HG03565 (cell line): ENCODE measurements around the gene AACS.

Experiments
- ATAC-seq: cut with Tn5 transposase; IDR thresholded peaks from one replicate; pipeline ENCODE4 v1.9.1; 2021; ENCODE audit warnings: mild to moderate bottlenecking, moderate library complexity; ENCODE audit not compliant: unreplicated experiment

The AACS gene

GRCh38 chr12:125183187-125184067 lies 118.2 kb downstream of the AACS start:
- peak; percentile 47 for ATAC-seq

GRCh38 chr12:125184213-125184967 lies 119.2 kb downstream of the AACS start:
- no peak for ATAC-seq

GRCh38 chr12:125185311-125185739 lies 120.1 kb downstream of the AACS start:
- no peak for ATAC-seq

- ATAC-seq, result no peak
Observed at GRCh38 chr12:125185740-125186470, 120.7 kb downstream of the AACS start, which contains the start of gene TMEM132B. TSS of gene TMEM132B (plus strand) at chr12:125186386.

- no peak for ATAC-seq
Observed at GRCh38 chr12:125186471-125187147, 121.4 kb downstream of the AACS start.

GRCh38 chr12:125187148-125187745 lies 122.0 kb downstream of the AACS start:
- no peak for ATAC-seq

- no peak for ATAC-seq
Observed at GRCh38 chr12:125187780-125188741, 122.8 kb downstream of the AACS start.

- ATAC-seq, result no peak
Observed at GRCh38 chr12:125189015-125189414, 123.8 kb downstream of the AACS start.

GRCh38 chr12:125189502-125189901 lies 124.3 kb downstream of the AACS start:
- no peak for ATAC-seq

GRCh38 chr12:125191361-125192087 lies 126.3 kb downstream of the AACS start:
- no peak for ATAC-seq

GRCh38 chr12:125192690-125193221 lies 127.5 kb downstream of the AACS start:
- ATAC-seq, result no peak
